H1 (cell line): Measurements from ENCODE around the gene RSBN1. TPM values are rescaled to one million over a fixed set of nuclear protein-coding genes. Genes with fewer than 3 reads are reported as not detected.

Experiments
- MAFK ChIP-seq: IDR thresholded peaks from 2 replicates; pipeline ENCODE4 v1.6.1; 2012; ENCODE audit warnings: low read depth, mild to moderate bottlenecking, improper control_type of control experiment, low read length
- NRF1 ChIP-seq: IDR thresholded peaks from 2 replicates; pipeline ENCODE4 v1.6.1; 2011; ENCODE audit warnings: mild to moderate bottlenecking, low read depth, low read length, improper control_type of control experiment
- POU5F1 ChIP-seq: IDR thresholded peaks from 2 replicates; pipeline ENCODE4 v1.6.1; 2011; ENCODE audit warnings: low read depth, mild to moderate bottlenecking, low read length, moderate library complexity
- RAD21 ChIP-seq, 2 experiments: IDR thresholded peaks in 1 of 2; conservative IDR thresholded peaks in 1 of 2; 2 replicates each; pipeline ENCODE4 v1.6.1; 2011; ENCODE audit warnings: low read depth in 2 of 2, low read length in 2 of 2, improper control_type of control experiment in 1 of 2, inconsistent platforms in 1 of 2, mild to moderate bottlenecking in 1 of 2, moderate library complexity in 1 of 2
- SP1 ChIP-seq: IDR thresholded peaks from 2 replicates; pipeline ENCODE4 v1.6.1; 2011; ENCODE audit warnings: low read depth, low read length
- SP2 ChIP-seq: IDR thresholded peaks from 2 replicates; pipeline ENCODE4 v1.6.1; 2012; ENCODE audit warnings: mild to moderate bottlenecking, low read length, inconsistent platforms
- polyA plus RNA-seq, 7 experiments: library from polyadenylated mRNA; depleted of rRNA in 3 of 7; stranded (reverse) in 5 of 7; unstranded in 2 of 7; fragments of >200 nt in 5 of 7; fragments of 200-250 nt in 2 of 7; gene quantifications; 1 replicate in 5 of 7; 2 replicates in 1 of 7; 4 replicates in 1 of 7; pipeline versions ENCODE4 v1.2.1 to v1.2.3, GENCODE V29; 2011 to 2013; ENCODE audit warnings: missing spikeins in 2 of 7, mixed read lengths in 2 of 7
- total RNA-seq: library from RNA; stranded (reverse); fragmentation: NEBNext Ultra II Directional; extraction: Animal tissue kit (Norgen Biotek cat#: 25700); gene quantifications from 2 replicates; pipeline ENCODE4 v1.2.1, GENCODE V29; 2021
- TF ChIP-seq, protein P1 (sequence below): IDR thresholded peaks from 2 replicates; pipeline ENCODE4 v1.6.1; 2012; ENCODE audit warnings: low read length, inconsistent platforms

RSBN1 gene
- total and polyA plus RNA-seq, 2 of the 8 experiments (the other 6 are each of a cell fraction or from before 2014, with no cell fraction given), result 4.2 to 17.6 TPM

DNA sequence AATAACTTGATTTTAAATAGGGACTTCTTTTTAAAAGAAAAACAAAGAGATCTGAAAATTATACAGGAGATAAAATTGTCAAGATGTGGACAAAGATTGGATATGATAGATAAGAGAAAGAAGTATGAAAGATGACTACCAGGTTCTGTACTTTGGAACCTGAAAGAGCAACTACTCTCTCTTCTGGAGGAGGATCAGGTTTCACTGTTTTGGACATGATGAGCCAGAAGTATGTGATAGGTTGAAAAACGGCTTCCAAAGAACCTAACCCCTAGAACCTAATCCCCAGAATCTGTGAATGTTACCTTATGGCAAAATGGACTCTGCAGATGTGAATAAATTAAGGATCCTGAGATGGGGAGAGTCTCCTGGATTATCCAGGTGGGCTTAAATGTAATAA lies 26.2 kb downstream of the RSBN1 start (continued):
- TF ChIP-seq, protein P1, sequence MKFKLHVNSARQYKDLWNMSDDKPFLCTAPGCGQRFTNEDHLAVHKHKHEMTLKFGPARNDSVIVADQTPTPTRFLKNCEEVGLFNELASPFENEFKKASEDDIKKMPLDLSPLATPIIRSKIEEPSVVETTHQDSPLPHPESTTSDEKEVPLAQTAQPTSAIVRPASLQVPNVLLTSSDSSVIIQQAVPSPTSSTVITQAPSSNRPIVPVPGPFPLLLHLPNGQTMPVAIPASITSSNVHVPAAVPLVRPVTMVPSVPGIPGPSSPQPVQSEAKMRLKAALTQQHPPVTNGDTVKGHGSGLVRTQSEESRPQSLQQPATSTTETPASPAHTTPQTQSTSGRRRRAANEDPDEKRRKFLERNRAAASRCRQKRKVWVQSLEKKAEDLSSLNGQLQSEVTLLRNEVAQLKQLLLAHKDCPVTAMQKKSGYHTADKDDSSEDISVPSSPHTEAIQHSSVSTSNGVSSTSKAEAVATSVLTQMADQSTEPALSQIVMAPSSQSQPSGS, result no peak
- TF ChIP-seq SP2 (no peak), NRF1 (no peak), SP1 (no peak), MAFK (no peak), RAD21 (IDR thresholded peaks at IDR 0.05 in 1 of 2, conservative IDR thresholded peaks at IDR 0.05 in 1 of 2; ENCODE audit: low read depth in 2 of 2, low read length in 2 of 2) (no peak), POU5F1 (no peak)
